Hepatocyte (in vitro differentiated cells): ENCODE data around the gene DNAH5.

Source experiments
- CTCF ChIP-seq: fragments of 200-600 bp; sonication (generic); IDR thresholded peaks from 2 replicates; pipeline ENCODE4 v1.5.1; 2016; ENCODE audit warnings: antibody characterized with exemption, mild to moderate bottlenecking; ENCODE audit not compliant: poor library complexity
- EZH2 ChIP-seq: fragments of 200-600 bp; sonication (generic); IDR thresholded peaks from 2 replicates; pipeline ENCODE4 v1.6.1; 2016; ENCODE audit warnings: antibody characterized with exemption, mild to moderate bottlenecking, borderline replicate concordance
- EZH2phosphoT487 ChIP-seq: fragments of 200-600 bp; sonication (generic); IDR thresholded peaks from one replicate; pipeline ENCODE4 v1.6.1; 2018; ENCODE audit warnings: antibody characterized with exemption, mild to moderate bottlenecking, low read depth, moderate library complexity; ENCODE audit not compliant: unreplicated experiment, severe bottlenecking

- TF ChIP-seq EZH2: no peak
- no peak for TF ChIP-seq CTCF
- no peak for TF ChIP-seq EZH2phosphoT487
Observed at GRCh38 chr5:13919087-13919486, 25.4 kb downstream of the DNAH5 start.
